Effector memory CD4-positive, alpha-beta T cell (primary cell): ENCODE data around the gene IGSF21.

Source experiments
- DNase-seq, 3 donors: peaks; one replicate each; pipeline ENCODE4 v3.0.0-alpha.2; 2020
- H3K27ac ChIP-seq: 2 replicates; pipeline ENCODE4 v1.7.0; 2013; ENCODE audit warnings: mild to moderate bottlenecking, low read length, moderate library complexity; ENCODE audit not compliant: insufficient read depth, poor library complexity, severe bottlenecking
- H3K27me3 ChIP-seq: replicated peaks from 2 replicates; pipeline ENCODE4 v1.7.0; 2013; ENCODE audit warnings: mild to moderate bottlenecking, low read length; ENCODE audit not compliant: insufficient read depth, control insufficient read depth, poor library complexity, severe bottlenecking
- H3K36me3 ChIP-seq: 2 replicates; pipeline ENCODE4 v1.7.0; 2013; ENCODE audit warnings: mild to moderate bottlenecking, low read length, moderate library complexity; ENCODE audit not compliant: control insufficient read depth, insufficient read depth
- H3K4me1 ChIP-seq: 2 replicates; pipeline ENCODE4 v1.7.0; 2013; ENCODE audit warnings: low read length, mild to moderate bottlenecking; ENCODE audit not compliant: control insufficient read depth, insufficient read depth, poor library complexity, severe bottlenecking
- H3K4me3 ChIP-seq: 2 replicates; pipeline ENCODE4 v1.7.0; 2013; ENCODE audit warnings: low read length, low read depth, mild to moderate bottlenecking; ENCODE audit not compliant: insufficient read depth, poor library complexity, severe bottlenecking
- H3K9me3 ChIP-seq: 2 replicates; pipeline ENCODE4 v1.7.0; 2013; ENCODE audit warnings: mild to moderate bottlenecking, low read length, moderate library complexity; ENCODE audit not compliant: control insufficient read depth

Gene IGSF21

DNA sequence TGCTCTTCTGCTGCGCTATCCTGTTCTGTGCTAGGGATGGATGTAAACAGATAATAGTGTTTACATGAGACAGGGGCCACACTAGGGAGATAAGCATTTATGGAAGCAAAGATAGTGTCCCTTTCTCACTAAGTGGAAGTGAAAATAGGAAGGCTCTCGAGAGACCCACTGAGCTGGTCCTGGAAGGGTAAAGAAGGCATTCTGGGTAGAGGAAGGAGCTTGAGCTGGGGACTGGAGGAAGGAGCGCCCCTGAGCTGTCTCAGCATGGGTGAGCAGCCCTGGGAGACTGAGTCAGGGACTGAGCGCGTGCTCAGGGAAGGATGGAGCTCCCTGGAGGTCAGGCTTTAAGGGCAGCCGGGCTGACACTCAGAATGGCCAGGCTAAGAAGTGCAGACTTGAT lies 93.3 kb downstream of the IGSF21 start:
- DNase-seq: no peak
- peaks cover 3% of the 10 kb centered on the region for H3K27me3 ChIP-seq

DNA sequence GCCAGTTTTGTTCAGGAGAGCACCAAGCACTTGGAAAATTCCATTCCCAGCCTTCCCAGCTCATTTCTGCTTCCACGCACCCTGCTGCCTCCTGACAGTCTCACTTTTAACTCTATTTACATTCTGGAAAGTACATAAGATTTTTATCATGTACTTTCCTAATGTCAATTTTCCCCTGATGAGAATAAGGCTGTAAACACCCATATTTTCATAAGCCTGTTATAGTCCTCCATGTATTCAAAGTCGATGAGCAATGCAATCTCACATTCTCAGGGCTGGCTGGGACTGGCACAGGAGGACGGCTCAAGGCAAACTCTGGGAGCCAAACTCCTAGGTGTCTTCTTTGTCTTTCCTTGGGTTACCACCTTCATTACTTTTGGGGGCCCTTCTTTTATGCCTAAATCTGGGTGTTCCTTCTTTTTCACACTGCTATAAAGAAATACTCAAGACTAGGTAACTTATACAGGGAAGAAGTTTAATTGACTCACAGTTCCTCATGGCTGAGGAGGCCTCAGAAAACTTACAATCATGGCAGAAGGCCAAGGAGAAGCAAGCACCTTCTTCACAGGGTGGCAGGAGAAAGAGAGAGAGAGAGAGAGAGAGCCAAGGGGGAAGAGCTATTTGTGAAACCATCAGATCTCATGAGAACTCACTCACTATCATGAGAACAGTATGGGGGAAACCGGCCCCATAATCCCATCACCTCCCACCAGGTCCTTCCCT lies 94.6 kb downstream of the IGSF21 start:
- no peaks in the 10 kb centered on the region for H3K36me3 ChIP-seq
- H3K27me3 ChIP-seq: peaks cover 3% of the 10 kb centered on the region
- H3K4me3 ChIP-seq: no peak overlapping the region
- DNase-seq: no peak
- H3K9me3 ChIP-seq: no peaks in the 10 kb centered on the region
- H3K4me1 ChIP-seq: no peaks in the 10 kb centered on the region
- no peak overlapping the region for H3K27ac ChIP-seq

More for the DNA sequence above, 93.3 kb downstream of the IGSF21 start:
- Histone ChIP-seq H3K27ac (no peak overlapping the region), H3K4me1 (no peaks in the 10 kb centered on the region), H3K4me3 (no peak overlapping the region), H3K36me3 (no peaks in the 10 kb centered on the region), H3K9me3 (no peaks in the 10 kb centered on the region)

GRCh38 chr1:18203645-18204044 lies 96.0 kb downstream of the IGSF21 start:
- Histone ChIP-seq H3K36me3 (no peaks in the 10 kb centered on the region), H3K4me3 (no peak overlapping the region), H3K9me3 (no peaks in the 10 kb centered on the region), H3K27ac (no peak overlapping the region), H3K27me3 (peaks cover 3% of the 10 kb centered on the region), H3K4me1 (no peaks in the 10 kb centered on the region)
- DNase-seq: no peak

- Histone ChIP-seq H3K27ac (no peak overlapping the region), H3K9me3 (no peaks in the 10 kb centered on the region), H3K27me3 (peaks cover 3% of the 10 kb centered on the region), H3K36me3 (no peaks in the 10 kb centered on the region), H3K4me1 (no peaks in the 10 kb centered on the region), H3K4me3 (no peak overlapping the region)
- no peak for DNase-seq
Measured at GRCh38 chr1:18204575-18204974, 97.0 kb downstream of the IGSF21 start.

DNA sequence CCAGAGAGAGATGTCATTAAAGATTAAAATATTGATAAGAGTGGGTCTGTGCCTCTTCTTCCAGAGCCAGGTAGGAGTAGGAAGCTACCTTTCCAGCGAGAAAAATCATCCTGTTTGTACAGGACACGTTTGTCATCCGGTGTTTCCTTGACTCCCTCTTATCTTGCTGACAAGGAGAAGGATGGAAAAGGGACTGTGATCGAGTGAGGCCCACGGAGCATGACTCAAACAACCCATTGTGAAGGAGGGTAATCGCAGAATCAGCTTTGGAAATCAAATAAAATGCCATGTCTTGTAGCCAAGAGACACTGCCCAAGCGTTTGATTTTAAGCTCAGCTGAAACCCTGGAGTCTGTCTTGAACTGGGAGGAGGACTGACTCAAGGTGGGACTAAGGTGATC lies 97.7 kb downstream of the IGSF21 start:
- no peaks in the 10 kb centered on the region for H3K9me3 ChIP-seq
- H3K27ac ChIP-seq: no peak overlapping the region
- no peak overlapping the region for H3K4me3 ChIP-seq
- H3K27me3 ChIP-seq: peaks cover 3% of the 10 kb centered on the region
- no peaks in the 10 kb centered on the region for H3K36me3 ChIP-seq
- no peaks in the 10 kb centered on the region for H3K4me1 ChIP-seq
- DNase-seq: no peak

GRCh38 chr1:18211764-18212163 lies 104.2 kb downstream of the IGSF21 start:
- no peaks in the 10 kb centered on the region for H3K9me3 ChIP-seq
- no peak for DNase-seq
- no peaks in the 10 kb centered on the region for H3K36me3 ChIP-seq
- no peak overlapping the region for H3K27ac ChIP-seq
- H3K4me1 ChIP-seq: no peaks in the 10 kb centered on the region
- H3K4me3 ChIP-seq: no peak overlapping the region
- no peaks in the 10 kb centered on the region for H3K27me3 ChIP-seq

DNA sequence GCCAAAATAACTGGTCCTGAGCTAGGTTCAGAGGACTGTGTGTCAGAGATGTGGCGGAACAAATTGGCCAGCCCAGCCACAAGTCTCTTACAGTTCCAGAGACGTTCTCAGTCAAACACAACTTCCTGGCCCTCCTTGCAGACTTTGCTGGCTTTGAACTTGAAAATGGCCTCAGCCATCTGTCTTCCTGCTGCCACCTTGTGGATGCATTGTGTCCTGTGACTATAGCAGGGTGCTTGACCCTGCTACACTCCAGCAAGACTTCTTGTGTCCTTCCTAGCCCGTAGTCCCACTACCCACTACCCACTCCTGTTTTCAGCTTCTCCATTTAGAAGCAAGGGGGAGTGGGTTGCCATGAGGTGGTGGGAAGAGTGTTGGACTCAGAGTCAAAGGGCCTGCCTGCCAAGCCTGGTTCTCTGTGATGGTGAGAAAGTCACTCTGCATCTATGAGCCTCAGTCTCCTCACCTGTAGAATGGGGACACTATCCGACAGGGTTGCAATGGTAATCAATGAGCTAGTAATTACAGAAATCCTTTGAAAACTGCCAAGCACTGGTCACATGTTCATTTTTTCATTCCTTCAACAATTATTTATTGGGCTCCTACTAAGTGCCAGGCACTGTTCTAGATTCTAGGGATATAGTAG lies 109.9 kb downstream of the IGSF21 start:
- no peaks in the 10 kb centered on the region for H3K4me1 ChIP-seq
- no peaks in the 10 kb centered on the region for H3K36me3 ChIP-seq
- DNase-seq: no peak
- H3K9me3 ChIP-seq: no peaks in the 10 kb centered on the region
- no peaks in the 10 kb centered on the region for H3K27me3 ChIP-seq
- no peak overlapping the region for H3K4me3 ChIP-seq
- no peak overlapping the region for H3K27ac ChIP-seq

GRCh38 chr1:18229625-18230024 lies 122.0 kb downstream of the IGSF21 start:
- Histone ChIP-seq H3K27ac (no peak overlapping the region), H3K9me3 (no peaks in the 10 kb centered on the region), H3K27me3 (peaks cover 2% of the 10 kb centered on the region), H3K4me3 (no peak overlapping the region), H3K4me1 (no peaks in the 10 kb centered on the region), H3K36me3 (no peaks in the 10 kb centered on the region)
- no peak for DNase-seq

DNA sequence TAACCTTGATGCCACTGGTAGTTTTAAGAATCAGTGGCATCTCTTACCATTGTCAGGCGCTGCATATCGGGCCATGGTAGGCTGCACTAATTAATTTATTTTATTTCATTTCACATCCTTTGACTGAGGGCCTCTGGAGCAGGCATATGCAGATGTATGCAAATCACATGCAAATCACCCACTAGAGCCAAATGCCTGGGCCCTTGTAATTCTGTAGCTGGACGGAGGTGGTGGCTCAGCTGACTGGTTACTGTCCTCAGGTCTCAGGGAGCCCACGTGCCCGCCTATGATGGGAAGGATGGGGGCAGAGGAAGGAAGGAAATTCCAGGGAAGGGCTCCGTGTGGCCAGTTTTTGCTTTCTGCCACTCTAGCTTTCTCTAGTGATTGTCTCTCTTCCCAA lies 122.7 kb downstream of the IGSF21 start:
- Histone ChIP-seq H3K4me1 (no peaks in the 10 kb centered on the region), H3K9me3 (no peaks in the 10 kb centered on the region), H3K27me3 (peaks cover 2% of the 10 kb centered on the region), H3K4me3 (no peak overlapping the region), H3K27ac (no peak overlapping the region), H3K36me3 (no peaks in the 10 kb centered on the region)
- no peak for DNase-seq

DNA sequence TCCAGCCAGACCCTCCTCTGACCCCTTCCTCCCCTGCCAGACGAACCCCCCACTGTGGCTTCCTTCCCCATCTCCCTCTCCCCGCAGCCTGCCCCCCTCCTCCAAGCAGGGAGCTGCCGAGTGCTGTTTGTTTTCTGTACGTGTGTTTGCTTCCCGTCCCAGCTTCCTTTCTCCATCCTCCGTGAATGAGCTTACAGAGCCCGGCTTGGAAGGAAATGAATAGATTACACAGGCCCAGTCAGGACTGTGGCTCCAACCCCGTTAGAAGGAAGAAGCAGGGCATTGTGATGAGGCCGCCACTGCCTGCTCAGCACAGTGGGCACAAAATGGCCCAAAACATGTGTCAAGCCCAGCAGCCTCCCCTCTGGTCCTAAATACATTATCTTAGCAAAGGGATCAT lies 123.2 kb downstream of the IGSF21 start:
- H3K27ac ChIP-seq: no peak overlapping the region
- H3K4me3 ChIP-seq: no peak overlapping the region
- no peaks in the 10 kb centered on the region for H3K36me3 ChIP-seq
- H3K27me3 ChIP-seq: peaks cover 2% of the 10 kb centered on the region
- no peaks in the 10 kb centered on the region for H3K4me1 ChIP-seq
- no peak for DNase-seq
- H3K9me3 ChIP-seq: no peaks in the 10 kb centered on the region
